ENCODE measurements around the gene GGA3.

DNA sequence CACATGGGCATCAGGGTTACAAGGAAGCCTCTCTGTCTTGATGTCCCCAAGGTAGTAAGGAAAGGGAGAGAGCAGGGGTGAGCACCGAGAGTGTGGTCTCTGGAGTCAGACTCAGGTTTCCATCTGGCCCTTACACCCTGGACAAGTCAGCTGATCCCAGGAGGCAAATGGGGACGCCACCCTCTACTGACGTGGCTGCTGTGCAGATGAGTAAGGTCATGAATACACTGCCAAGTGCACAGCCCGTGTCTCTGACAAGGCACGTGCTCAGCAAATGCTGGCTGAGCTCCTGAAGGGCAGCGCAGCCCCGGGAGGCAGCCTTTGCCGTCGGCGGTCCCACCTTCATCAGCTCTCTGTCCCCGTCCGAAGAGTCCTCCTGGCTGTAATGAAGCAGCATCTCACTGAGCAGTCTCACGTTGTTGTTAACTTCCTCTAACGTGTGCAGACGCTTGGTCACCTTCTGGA lies 19.4 kb downstream of the GGA3 start:
- TF ChIP-seq POLR2A (IDR thresholded peaks at IDR 0.05) (no peak), POLR2AphosphoS5 (IDR thresholded peaks at IDR 0.05) (peak in 1 of 3 donors; percentile 65)
- TF ChIP-seq, protein P1, sequence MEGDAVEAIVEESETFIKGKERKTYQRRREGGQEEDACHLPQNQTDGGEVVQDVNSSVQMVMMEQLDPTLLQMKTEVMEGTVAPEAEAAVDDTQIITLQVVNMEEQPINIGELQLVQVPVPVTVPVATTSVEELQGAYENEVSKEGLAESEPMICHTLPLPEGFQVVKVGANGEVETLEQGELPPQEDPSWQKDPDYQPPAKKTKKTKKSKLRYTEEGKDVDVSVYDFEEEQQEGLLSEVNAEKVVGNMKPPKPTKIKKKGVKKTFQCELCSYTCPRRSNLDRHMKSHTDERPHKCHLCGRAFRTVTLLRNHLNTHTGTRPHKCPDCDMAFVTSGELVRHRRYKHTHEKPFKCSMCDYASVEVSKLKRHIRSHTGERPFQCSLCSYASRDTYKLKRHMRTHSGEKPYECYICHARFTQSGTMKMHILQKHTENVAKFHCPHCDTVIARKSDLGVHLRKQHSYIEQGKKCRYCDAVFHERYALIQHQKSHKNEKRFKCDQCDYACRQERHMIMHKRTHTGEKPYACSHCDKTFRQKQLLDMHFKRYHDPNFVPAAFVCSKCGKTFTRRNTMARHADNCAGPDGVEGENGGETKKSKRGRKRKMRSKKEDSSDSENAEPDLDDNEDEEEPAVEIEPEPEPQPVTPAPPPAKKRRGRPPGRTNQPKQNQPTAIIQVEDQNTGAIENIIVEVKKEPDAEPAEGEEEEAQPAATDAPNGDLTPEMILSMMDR (IDR thresholded peaks at IDR 0.05 in 8 of 11, conservative IDR thresholded peaks at IDR 0.05 in 3 of 11): no peak
